HepG2 (cell line): Measurements from ENCODE around the gene DCDC2. TPM values are rescaled to one million over a fixed set of nuclear protein-coding genes. Genes with fewer than 3 reads are reported as not detected.
"Not testable (repeated sequence)": the region's sequence is repeated elsewhere in the genome, so short reads cannot be mapped to it uniquely, and the experiment has no call there.

Experiments
- ASH2L ChIP-seq: fragments of 300-600, 200-600 bp; sonication (generic); IDR thresholded peaks from 2 replicates; pipeline ENCODE4 v1.7.0; 2017; ENCODE audit warnings: low read depth, mild to moderate bottlenecking, moderate library complexity, mixed read lengths, low read length; ENCODE audit not compliant: insufficient read length
- ATF7 ChIP-seq, 2 experiments: fragments of 450-650 bp in 1 of 2; sonication (generic) in 1 of 2; formaldehyde crosslinking in 1 of 2; IDR thresholded peaks; 2 replicates each; pipeline versions ENCODE4 v1.4.0 to v1.6.1; 2016 to 2020; ENCODE audit warnings: antibody characterized with exemption in 1 of 2, mild to moderate bottlenecking in 1 of 2, missing genetic modification reagents in 1 of 2
- FOXP4 ChIP-seq: sonication (generic); formaldehyde crosslinking; IDR thresholded peaks from 2 replicates; pipeline ENCODE4 v1.4.0; 2020; ENCODE audit warnings: missing genetic modification reagents
- GABPB1 ChIP-seq: IDR thresholded peaks from 2 replicates; pipeline ENCODE4 v1.6.1; 2016; ENCODE audit warnings: mild to moderate bottlenecking, missing genetic modification reagents, moderate library complexity, missing compliant biosample characterization
- KAT7 ChIP-seq: IDR thresholded peaks from 2 replicates; pipeline ENCODE4 v1.6.1; 2018; ENCODE audit warnings: borderline replicate concordance, missing compliant biosample characterization
- KDM5A ChIP-seq: fragments of 200-600 bp; sonication (generic); IDR thresholded peaks from 2 replicates; pipeline ENCODE4 v1.7.0; 2018; ENCODE audit warnings: antibody characterized with exemption, mild to moderate bottlenecking, low read length, borderline replicate concordance
- NCOR1 ChIP-seq: fragments of 200-600 bp; sonication (generic); IDR thresholded peaks from 2 replicates; pipeline ENCODE4 v1.7.0; 2017; ENCODE audit warnings: antibody characterized with exemption, low read length, borderline replicate concordance
- TAF1 ChIP-seq: sonication (generic); formaldehyde crosslinking; IDR thresholded peaks from 2 replicates; pipeline ENCODE4 v1.4.0; 2020; ENCODE audit warnings: missing genetic modification reagents
- TCF7 ChIP-seq: sonication (generic); IDR thresholded peaks from 2 replicates; pipeline ENCODE4 v1.6.1; 2016; ENCODE audit warnings: antibody characterized with exemption, low read depth
- TEAD3 ChIP-seq: optimal IDR thresholded peaks from 2 replicates; pipeline ENCODE3; 2016; ENCODE audit warnings: borderline replicate concordance
- ZMYM4 ChIP-seq: sonication (generic); formaldehyde crosslinking; IDR thresholded peaks from 2 replicates; pipeline ENCODE4 v1.8.1; 2023; ENCODE audit warnings: mild to moderate bottlenecking, missing genetic modification reagents
- ZNF230 ChIP-seq: sonication (generic); formaldehyde crosslinking; IDR thresholded peaks from 2 replicates; pipeline ENCODE4 v1.4.0; 2020; ENCODE audit warnings: mild to moderate bottlenecking, missing genetic modification reagents
- ZNF263 ChIP-seq: sonication (generic); formaldehyde crosslinking; IDR thresholded peaks from 2 replicates; pipeline ENCODE4 v1.4.0; 2020; ENCODE audit warnings: missing genetic modification reagents
- ZNF792 ChIP-seq: IDR thresholded peaks from 2 replicates; pipeline ENCODE4 v1.6.1; 2016
- polyA plus RNA-seq, 8 experiments: library from polyadenylated mRNA; depleted of rRNA in 3 of 8; stranded (reverse) in 7 of 8; unstranded in 1 of 8; fragments of >200 nt; fragmentation: Illumina TruSeq in 4 of 8; extraction: Trizol in 4 of 8; gene quantifications; 2 replicates each; pipeline versions ENCODE4 v1.2.1 to v1.2.3, GENCODE V29; 2011 to 2016; ENCODE audit warnings: low read depth in 4 of 8, missing spikeins in 1 of 8, mixed read lengths in 1 of 8; ENCODE audit not compliant: insufficient read depth in 1 of 8
- total RNA-seq, 5 experiments: library from RNA; depleted of rRNA; stranded (reverse); fragments of >200 nt; fragmentation: Illumina TruSeq; extraction: Trizol; gene quantifications; 2 replicates each; pipeline ENCODE4 v1.2.3, GENCODE V29; 2016; ENCODE audit warnings: low read depth in 1 of 5
- TF ChIP-seq, protein P1 (sequence below): sonication (generic); formaldehyde crosslinking; IDR thresholded peaks from 2 replicates; pipeline ENCODE4 v1.4.0; 2020; ENCODE audit warnings: mild to moderate bottlenecking, missing genetic modification reagents
- TF ChIP-seq, protein P2 (sequence below), 2 experiments: sonication (generic) in 1 of 2; formaldehyde crosslinking in 1 of 2; IDR thresholded peaks; 2 replicates each; pipeline versions ENCODE4 v1.4.0 to v1.6.1; 2016 to 2020; ENCODE audit warnings: borderline replicate concordance in 1 of 2, low read depth in 1 of 2, mild to moderate bottlenecking in 1 of 2, missing genetic modification reagents in 1 of 2
- TF ChIP-seq, protein P3 (sequence below): sonication (generic); formaldehyde crosslinking; IDR thresholded peaks from 2 replicates; pipeline ENCODE4 v1.4.0; 2020; ENCODE audit warnings: missing genetic modification reagents

DCDC2 gene
- total and polyA plus RNA-seq, 2 of the 13 experiments (the other 11 are each of a cell fraction or from before 2014, with no cell fraction given) = 9.0 to 36.2 TPM

DNA sequence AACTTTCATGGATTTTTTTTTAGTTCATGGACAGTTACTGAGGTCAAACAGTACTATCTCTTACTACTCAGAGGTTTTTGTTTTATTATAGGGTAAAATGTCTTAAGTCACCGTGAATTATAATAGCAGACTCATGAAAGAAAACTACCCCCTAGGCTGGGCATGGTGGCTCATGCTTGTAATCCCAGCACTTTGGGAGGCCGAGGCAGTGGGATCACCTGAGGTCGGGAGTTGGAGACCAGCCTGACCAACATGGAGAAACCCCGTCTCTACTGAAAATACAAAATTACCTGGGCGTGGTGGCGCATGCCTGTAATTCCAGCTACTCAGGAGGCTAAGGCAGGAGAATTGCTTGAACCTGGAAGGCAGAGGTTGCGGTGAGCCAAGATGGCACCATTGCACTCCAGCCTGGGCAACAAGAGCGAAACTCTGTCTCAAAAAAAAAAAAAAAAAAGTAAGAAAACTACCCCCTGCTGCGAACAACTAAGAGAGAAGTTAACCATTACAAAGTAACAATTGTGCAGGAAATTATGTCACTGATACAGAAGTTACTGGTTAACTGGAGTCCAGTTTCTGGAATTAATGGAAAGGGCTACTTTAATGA, 25.1 kb upstream of the DCDC2 start (continued):
- TF ChIP-seq, protein P1, sequence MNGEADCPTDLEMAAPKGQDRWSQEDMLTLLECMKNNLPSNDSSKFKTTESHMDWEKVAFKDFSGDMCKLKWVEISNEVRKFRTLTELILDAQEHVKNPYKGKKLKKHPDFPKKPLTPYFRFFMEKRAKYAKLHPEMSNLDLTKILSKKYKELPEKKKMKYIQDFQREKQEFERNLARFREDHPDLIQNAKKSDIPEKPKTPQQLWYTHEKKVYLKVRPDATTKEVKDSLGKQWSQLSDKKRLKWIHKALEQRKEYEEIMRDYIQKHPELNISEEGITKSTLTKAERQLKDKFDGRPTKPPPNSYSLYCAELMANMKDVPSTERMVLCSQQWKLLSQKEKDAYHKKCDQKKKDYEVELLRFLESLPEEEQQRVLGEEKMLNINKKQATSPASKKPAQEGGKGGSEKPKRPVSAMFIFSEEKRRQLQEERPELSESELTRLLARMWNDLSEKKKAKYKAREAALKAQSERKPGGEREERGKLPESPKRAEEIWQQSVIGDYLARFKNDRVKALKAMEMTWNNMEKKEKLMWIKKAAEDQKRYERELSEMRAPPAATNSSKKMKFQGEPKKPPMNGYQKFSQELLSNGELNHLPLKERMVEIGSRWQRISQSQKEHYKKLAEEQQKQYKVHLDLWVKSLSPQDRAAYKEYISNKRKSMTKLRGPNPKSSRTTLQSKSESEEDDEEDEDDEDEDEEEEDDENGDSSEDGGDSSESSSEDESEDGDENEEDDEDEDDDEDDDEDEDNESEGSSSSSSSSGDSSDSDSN = 0 out of 2 replicates have a peak, but pooled peaks have one; percentile 32
- TF ChIP-seq FOXP4 (CRISPR knock-in tag) (peak; percentile 68), TEAD3 (peak; percentile 9), KAT7 (CRISPR knock-in tag) (0 out of 2 replicates have a peak, but pooled peaks have one; percentile 68), KDM5A (peak; percentile 41; the same call in 1 of the 2 replicates), TCF7 (0 out of 2 replicates have a peak, but pooled peaks have one; percentile 23), ZNF792 (CRISPR knock-in tag) (peak; percentile 61), ZNF263 (CRISPR knock-in tag) (0 out of 2 replicates have a peak, but pooled peaks have one; percentile 41), ZNF230 (CRISPR knock-in tag) (0 out of 2 replicates have a peak, but pooled peaks have one; percentile 28), NCOR1 (peak; percentile 75; the same call in 1 of the 2 replicates), GABPB1 (peak; percentile 26; the same call in 1 of the 2 replicates), ATF7 (IDR thresholded peaks at IDR 0.05) (peak; percentile 31; the same call in 1 of the 2 replicates), ZMYM4 (CRISPR knock-in tag) (peak; percentile 55; the same call in 1 of the 2 replicates), ASH2L (peak; percentile 76), TAF1 (CRISPR knock-in tag) (peak; percentile 74)
- TF ChIP-seq, protein P2, sequence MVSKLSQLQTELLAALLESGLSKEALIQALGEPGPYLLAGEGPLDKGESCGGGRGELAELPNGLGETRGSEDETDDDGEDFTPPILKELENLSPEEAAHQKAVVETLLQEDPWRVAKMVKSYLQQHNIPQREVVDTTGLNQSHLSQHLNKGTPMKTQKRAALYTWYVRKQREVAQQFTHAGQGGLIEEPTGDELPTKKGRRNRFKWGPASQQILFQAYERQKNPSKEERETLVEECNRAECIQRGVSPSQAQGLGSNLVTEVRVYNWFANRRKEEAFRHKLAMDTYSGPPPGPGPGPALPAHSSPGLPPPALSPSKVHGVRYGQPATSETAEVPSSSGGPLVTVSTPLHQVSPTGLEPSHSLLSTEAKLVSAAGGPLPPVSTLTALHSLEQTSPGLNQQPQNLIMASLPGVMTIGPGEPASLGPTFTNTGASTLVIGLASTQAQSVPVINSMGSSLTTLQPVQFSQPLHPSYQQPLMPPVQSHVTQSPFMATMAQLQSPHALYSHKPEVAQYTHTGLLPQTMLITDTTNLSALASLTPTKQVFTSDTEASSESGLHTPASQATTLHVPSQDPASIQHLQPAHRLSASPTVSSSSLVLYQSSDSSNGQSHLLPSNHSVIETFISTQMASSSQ (IDR thresholded peaks at IDR 0.05; ENCODE audit: low read depth) = peak; percentile 93
- TF ChIP-seq, protein P2 (CRISPR knock-in tag; IDR thresholded peaks at IDR 0.05; ENCODE audit: borderline replicate concordance) = peak; percentile 93; the same call in 1 of the 2 replicates
- TF ChIP-seq, protein P3, sequence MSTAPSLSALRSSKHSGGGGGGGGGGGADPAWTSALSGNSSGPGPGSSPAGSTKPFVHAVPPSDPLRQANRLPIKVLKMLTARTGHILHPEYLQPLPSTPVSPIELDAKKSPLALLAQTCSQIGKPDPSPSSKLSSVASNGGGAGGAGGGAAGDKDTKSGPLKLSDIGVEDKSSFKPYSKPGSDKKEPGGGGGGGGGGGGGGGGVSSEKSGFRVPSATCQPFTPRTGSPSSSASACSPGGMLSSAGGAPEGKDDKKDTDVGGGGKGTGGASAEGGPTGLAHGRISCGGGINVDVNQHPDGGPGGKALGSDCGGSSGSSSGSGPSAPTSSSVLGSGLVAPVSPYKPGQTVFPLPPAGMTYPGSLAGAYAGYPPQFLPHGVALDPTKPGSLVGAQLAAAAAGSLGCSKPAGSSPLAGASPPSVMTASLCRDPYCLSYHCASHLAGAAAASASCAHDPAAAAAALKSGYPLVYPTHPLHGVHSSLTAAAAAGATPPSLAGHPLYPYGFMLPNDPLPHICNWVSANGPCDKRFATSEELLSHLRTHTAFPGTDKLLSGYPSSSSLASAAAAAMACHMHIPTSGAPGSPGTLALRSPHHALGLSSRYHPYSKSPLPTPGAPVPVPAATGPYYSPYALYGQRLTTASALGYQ (CRISPR knock-in tag) = peak; percentile 54; the same call in 1 of the 2 replicates
- TF ChIP-seq ATF7 (CRISPR knock-in tag; IDR thresholded peaks at IDR 0.05) = not testable (repeated sequence)
